Measurements from ENCODE around the gene MED28.

DNA sequence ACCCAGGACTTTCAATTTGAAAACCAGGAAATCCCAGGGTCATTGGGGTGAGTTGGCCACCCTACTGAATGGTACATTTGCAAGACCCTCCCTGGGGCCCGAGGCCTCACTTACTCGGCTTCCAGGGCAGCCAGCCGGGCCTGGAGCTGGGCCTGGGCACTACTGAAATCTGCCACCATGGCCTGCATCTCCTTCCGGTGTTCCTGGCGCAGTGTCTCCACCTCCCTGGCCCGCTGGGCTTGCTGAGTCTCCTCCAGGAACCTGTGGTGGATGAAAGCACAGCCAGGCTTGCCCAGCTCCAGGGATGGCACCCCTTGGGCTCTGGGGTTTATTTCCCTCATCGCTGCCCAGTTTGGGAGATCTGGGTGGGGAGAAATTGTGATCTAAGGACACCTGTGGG lies 24.7 kb downstream of the MED28 start:
- TF ChIP-seq ZNF384 (IDR thresholded peaks at IDR 0.05) (no peak), HDGF (IDR thresholded peaks at IDR 0.05; ENCODE audit: borderline replicate concordance) (no peak), SUZ12 (IDR thresholded peaks at IDR 0.05) (no peak), NFRKB (IDR thresholded peaks at IDR 0.05) (no peak), FOXA1 (IDR thresholded peaks at IDR 0.05) (no peak), L3MBTL2 (conservative IDR thresholded peaks at IDR 0.05) (no peak)
- TF ChIP-seq, protein P1, sequence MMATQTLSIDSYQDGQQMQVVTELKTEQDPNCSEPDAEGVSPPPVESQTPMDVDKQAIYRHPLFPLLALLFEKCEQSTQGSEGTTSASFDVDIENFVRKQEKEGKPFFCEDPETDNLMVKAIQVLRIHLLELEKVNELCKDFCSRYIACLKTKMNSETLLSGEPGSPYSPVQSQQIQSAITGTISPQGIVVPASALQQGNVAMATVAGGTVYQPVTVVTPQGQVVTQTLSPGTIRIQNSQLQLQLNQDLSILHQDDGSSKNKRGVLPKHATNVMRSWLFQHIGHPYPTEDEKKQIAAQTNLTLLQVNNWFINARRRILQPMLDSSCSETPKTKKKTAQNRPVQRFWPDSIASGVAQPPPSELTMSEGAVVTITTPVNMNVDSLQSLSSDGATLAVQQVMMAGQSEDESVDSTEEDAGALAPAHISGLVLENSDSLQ (IDR thresholded peaks at IDR 0.05): no peak
